ENCODE results near the gene C1GALT1.
"Not testable (repeated sequence)": the region's sequence is repeated elsewhere in the genome, so short reads cannot be mapped to it uniquely, and the experiment has no call there.

The C1GALT1 gene

GRCh38 chr7:7182156-7183060 is at the start of gene C1GALT1:
TSS of gene C1GALT1 (plus strand) at chr7:7182544. CDS start at chr7:7234320, 51,776 bp downstream.
- peak; percentile 98 for DNase-seq

- no peak for DNase-seq
Measured at GRCh38 chr7:7134046-7134445, 48.3 kb upstream of the C1GALT1 start.

DNA sequence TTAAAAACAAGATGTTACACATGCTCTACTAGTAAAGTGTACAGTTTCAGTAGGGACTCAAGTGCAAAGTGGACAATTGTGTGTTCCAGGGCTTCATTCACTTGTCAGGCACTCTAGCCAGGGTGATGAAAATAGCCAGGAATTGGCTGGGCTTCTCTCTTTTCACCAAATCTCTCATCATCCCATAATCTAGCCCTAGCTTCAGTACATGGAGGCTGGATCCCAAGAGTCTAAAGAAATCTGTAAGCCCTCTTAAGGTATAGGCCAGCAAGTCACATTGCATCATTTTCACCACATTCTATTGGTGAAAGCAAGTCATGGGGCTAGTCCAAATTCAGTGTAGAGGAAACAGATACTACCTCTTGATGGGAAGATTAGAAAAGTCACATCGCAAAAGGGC is 47.3 kb upstream of the C1GALT1 start:
- no peak for DNase-seq

- not testable (repeated sequence) for DNase-seq
Measured at GRCh38 chr7:7135924-7136323, 46.4 kb upstream of the C1GALT1 start.

DNA sequence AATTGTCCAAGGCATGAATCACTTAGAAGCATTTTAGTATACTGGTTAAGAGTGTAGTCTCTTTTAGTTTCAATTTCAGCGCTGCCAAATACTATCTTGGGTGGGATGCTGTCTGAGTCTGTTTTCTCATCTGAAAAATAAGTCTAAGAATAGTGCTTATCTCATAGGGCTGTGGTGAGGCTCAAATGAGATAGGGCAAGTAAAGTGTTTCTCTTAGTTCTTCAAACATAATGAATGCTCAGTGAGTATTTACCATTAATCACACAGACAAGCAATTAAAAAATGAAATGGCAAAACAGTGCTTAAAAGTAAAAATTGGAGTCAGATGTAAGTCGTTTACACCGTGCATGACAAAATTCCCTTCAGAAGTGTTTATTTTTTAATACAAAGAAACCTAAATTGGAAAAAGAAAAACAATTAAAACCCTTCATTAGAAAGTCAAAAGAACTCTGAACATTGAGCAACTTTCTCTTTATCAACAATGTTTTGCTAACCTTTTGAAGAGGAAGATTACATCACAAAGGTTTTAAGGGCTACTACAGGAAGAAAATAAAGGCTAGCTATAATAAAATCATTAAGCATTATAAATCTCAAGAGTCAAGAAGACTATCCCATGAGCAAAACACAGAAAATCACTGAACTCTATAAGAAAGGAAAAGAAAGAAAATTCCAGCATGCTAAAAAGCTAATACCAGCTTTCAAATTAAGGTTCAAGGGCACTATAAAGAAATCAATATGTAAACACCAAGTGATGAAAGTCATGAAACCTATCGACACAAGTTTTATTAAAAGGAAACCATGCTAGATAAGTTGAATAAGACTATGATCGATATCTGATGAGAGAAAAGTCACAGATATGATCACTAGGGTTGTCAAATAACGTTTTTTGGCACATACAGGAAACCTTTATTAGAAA is 45.6 kb upstream of the C1GALT1 start:
- DNase-seq: no peak

DNA sequence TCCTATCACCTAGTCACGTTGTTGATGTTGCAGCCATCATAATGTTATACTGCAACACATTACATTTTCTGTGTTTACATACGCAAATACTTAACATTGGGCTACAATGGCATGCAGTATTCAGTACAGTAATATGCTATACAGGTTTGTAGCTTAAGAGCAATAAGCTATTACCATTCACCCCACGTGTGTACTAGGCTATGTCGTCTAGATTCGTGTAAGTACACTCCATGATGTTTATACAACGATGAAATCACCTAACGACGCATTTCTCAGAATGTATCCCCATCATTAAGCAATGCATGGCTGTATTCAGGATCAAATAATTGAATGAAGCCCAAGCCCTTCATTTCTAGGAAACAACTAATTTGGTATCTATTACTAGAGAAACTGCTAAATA is 43.4 kb upstream of the C1GALT1 start:
- DNase-seq: no peak

GRCh38 chr7:7143404-7143803 is 38.9 kb upstream of the C1GALT1 start:
- DNase-seq: not testable (repeated sequence)

DNA sequence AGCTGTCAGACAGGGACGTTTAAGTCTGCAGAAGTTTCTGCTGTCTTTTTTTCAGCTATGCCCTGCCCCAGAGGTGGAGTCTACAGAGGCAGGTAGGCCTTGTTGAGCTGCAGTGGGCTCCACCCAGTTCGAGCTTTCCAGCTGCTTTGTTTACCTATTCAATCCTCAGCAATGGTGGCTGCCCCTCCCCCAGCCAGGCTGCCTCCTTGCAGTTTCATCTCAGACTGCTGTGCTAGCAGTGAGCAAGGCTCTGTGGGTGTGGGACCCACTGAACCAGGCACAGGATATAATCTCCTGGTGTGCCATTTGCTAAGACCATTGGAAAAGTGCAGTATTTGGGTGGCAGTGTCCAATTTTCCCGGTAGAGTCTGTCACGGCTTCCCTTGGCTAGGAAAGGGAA is 37.2 kb upstream of the C1GALT1 start:
- DNase-seq: not testable (repeated sequence)

- DNase-seq: no peak
Measured at GRCh38 chr7:7146837-7147236, 35.5 kb upstream of the C1GALT1 start.

DNA sequence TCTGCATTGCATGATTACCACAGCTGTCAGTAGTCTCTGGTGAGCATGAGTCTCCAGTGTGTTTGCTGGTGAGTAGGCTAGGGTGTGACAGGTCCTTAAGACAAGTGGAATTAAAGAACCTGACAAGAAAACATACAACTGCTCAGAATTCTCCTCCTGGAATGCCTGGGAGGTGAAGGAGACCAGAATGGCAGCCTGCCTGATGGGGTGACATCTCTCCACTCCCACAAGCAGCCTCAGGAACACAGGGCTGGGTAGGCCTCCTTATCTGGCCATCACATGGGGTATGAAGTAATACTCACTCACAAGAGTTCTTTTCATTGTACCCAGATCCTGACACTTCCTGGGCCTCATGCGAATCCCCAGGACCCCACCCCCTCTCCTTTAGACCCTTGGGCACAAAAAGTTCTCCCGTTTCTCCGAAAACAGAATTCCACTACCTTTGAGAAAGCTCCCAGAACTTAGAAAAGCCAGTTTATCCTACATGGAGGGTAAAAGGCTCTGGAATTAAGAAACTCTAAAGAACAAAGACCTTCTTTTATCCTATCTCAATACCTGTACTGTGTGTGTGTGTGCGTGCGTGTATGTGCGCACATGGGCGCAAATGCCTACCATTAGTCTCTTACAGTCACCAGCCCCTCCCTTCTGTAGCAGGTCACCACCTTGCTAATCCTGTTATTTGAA is 33.4 kb upstream of the C1GALT1 start:
- no peak for DNase-seq

GRCh38 chr7:7151285-7151684 is 31.1 kb upstream of the C1GALT1 start:
- no peak for DNase-seq

DNA sequence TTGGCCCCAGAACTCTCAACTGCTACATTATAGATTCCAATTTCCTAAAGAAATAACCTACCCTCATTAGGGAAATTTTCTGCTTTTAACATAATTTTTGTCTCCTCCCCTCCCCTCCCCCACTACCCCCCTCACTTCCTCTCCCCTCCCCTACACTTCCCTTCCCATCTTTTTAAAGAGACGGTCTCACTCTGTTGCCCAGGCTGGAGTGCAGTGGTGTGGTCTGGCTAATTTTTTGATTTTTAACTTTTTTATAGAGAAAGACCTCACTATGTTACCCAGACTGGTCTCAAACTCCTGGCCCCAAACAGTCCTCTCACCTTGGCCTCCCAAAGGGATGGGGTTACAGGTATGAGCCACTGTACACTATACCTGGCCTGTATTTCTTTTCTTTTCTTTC is 30.5 kb upstream of the C1GALT1 start:
- no peak for DNase-seq

GRCh38 chr7:7152315-7152714 is 30.0 kb upstream of the C1GALT1 start:
- DNase-seq: no peak

DNA sequence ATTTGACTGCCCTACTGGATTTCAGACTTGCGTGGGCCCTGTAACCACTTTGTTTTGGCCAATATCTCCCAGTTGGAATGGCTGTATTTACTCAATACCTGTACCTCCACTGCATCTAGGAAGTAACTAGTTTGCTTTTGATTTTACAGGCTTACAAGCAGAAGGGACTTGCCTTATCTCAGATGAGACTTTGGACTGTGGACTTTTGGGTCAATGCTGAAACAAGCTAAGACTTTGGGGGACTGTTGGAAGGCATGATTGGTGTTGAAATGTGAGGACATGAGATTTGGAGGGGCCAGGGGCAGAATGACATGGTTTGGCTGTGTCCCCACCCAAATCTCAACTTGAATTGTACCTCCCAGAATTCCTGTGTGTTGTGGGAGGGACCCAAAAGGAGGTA is 28.0 kb upstream of the C1GALT1 start:
- DNase-seq: not testable (repeated sequence)

- DNase-seq: no peak
Measured at GRCh38 chr7:7156663-7157062, 25.7 kb upstream of the C1GALT1 start.

DNA sequence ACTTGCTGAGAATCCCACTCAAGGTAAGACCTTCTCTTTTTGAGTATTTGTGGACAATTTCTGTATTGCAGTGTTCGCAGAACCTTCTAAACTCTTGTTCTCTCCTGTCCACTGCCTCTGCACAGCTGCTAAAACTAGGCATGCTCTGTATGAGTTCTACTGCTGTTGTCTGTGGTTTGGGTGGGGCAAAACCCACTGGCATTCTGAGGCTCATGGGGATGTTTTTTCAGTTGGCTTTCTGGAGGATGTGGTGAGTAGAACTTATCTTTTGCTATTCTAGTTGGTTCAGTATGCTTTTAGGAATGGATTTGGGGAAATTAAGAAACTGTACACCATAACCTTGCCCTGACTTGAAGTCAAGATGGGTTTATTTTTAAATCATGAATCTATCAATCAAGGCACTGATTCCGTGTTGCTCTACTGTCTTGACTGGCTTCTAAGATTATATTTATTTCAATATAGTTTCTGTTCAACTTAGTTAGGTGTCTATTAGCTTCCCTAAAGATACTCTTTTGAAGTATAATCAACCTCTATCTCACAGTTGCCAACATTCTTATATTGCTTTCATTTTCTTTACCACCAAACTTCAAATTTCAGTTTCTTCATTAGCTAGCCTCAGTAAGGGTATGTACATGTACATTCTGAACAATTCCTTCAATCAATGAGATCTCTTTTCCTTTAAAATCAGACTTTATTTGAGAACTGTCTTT is 25.0 kb upstream of the C1GALT1 start:
- DNase-seq: no peak

DNA sequence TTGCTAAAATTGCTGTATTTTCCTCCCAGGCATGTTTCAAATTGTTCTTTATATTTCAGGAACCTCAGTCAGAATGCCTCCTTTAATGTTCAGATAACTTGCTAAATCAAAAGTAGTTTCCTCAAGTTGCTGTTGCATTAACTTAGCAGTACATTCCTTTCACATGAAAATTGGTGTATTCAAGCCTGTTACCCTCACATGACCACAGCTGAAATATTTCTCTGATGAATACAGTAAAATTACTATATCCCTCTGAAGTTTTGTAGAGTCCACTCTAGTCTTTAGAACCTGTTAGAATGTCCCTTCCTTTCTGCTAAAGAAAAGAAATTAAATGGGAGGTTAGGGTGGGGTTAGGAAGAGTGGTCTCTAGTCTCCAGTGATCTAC is 24.5 kb upstream of the C1GALT1 start:
- DNase-seq: no peak

GRCh38 chr7:7159063-7159658 is 23.2 kb upstream of the C1GALT1 start:
- DNase-seq: no peak

GRCh38 chr7:7164591-7164990 is 17.8 kb upstream of the C1GALT1 start:
- no peak for DNase-seq

GRCh38 chr7:7165372-7165771 is 17.0 kb upstream of the C1GALT1 start:
- DNase-seq: no peak

DNA sequence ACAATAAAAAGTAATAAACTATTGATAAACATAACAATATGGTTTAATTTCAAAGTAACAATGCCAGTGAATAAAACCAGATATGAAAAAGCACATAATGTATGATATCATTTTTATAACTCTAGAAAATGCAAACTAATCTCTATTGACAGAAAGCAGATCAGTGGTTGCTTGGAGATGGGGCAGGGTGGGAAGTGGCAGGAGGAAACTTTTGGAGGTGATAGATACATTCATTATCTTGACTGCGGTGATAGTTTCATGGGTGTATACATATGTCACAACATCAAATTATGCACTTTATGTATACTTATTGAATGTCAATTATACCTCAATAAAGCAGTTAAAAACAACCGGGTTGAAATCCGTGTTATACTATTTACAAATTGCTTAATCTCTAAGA is 16.0 kb upstream of the C1GALT1 start:
- DNase-seq: no peak

- DNase-seq: no peak
Measured at GRCh38 chr7:7169296-7169695, 13.0 kb upstream of the C1GALT1 start.
